Tibial nerve (tissue), 4 donors: ENCODE measurements around the gene MFAP5. TPM values are rescaled to one million over a fixed set of nuclear protein-coding genes. Genes with fewer than 3 reads are reported as not detected.
"Not testable (repeated sequence)": the region's sequence is repeated elsewhere in the genome, so short reads cannot be mapped to it uniquely, and the experiment has no call there.

ENCODE experiments used
- DNase-seq, 2 donors: peaks; one replicate each; pipeline ENCODE4 v3.0.0-alpha.2; 2019; ENCODE audit warnings: low spot score in 2 of 2
- H3K27ac ChIP-seq, 4 donors: fragments of 200-600 bp; sonication (generic) in 3 of 4; one replicate each; pipeline ENCODE4 v1.5.1; 2017 to 2019; ENCODE audit warnings: mild to moderate bottlenecking in 1 of 4
- H3K27me3 ChIP-seq, 2 donors: fragments of 200-600 bp; sonication (generic) in 1 of 2; one replicate each; pipeline versions ENCODE4 v1.5.1 to v1.6.0; 2017 to 2019
- H3K36me3 ChIP-seq, 3 donors: fragments of 200-600 bp; sonication (generic); one replicate each; pipeline ENCODE4 v1.5.1; 2018 to 2019
- H3K4me1 ChIP-seq, 4 donors: fragments of 200-600 bp; sonication (generic) in 3 of 4; one replicate each; pipeline ENCODE4 v1.5.1; 2017 to 2019
- H3K4me3 ChIP-seq, 4 donors: fragments of 200-600 bp; sonication (generic) in 3 of 4; one replicate each; pipeline ENCODE4 v1.5.1; 2017 to 2019; ENCODE audit warnings: mild to moderate bottlenecking in 1 of 4, moderate library complexity in 1 of 4
- H3K9me3 ChIP-seq, 4 donors: fragments of 200-600 bp; sonication (generic) in 3 of 4; one replicate each; pipeline ENCODE4 v1.5.1; 2017 to 2019
- CTCF ChIP-seq, 5 experiments: fragments of 200-600 bp in 3 of 5; fragments of 450-650 bp in 2 of 5; sonication (generic) in 3 of 5; IDR thresholded peaks; one replicate each; pipeline ENCODE4 v1.5.1; 2016 to 2019; ENCODE audit warnings: antibody characterized with exemption in 5 of 5, mild to moderate bottlenecking in 3 of 5, moderate library complexity in 2 of 5
- EP300 ChIP-seq, 2 donors: sonication (generic); formaldehyde crosslinking; IDR thresholded peaks; one replicate each; pipeline ENCODE4 v1.6.1; 2017; ENCODE audit warnings: antibody characterized with exemption in 2 of 2, mild to moderate bottlenecking in 1 of 2
- POLR2A ChIP-seq, 2 donors: fragments of 450-650 bp; IDR thresholded peaks; one replicate each; pipeline ENCODE4 v1.6.1; 2017; ENCODE audit warnings: antibody characterized with exemption in 2 of 2, mild to moderate bottlenecking in 2 of 2, moderate library complexity in 2 of 2
- WGBS, 2 donors: methylation state at CpG; one replicate each; pipeline ENCODE4 v1.1.5; 2018; 5-methylcytosine and 5-hydroxymethylcytosine counted together
- total RNA-seq, 4 donors: library from RNA; depleted of rRNA; stranded (reverse); fragments of >200 nt; gene quantifications; one replicate each; pipeline ENCODE4 v1.1.0, GENCODE V29; 2016

Gene MFAP5
- total RNA-seq, 4 donors from 2014 or later = 153 to 895 (median 613) TPM

GRCh38 chr12:8639936-8640335 is 22.7 kb downstream of the MFAP5 start:
- Histone ChIP-seq H3K36me3 (no peaks in the 10 kb centered on the region), H3K9me3 (no peaks in the 10 kb centered on the region), H3K4me3 (no peak overlapping the region), H3K4me1 (no peaks in the 10 kb centered on the region), H3K27me3 (no peaks in the 10 kb centered on the region), H3K27ac (no peak overlapping the region)
- 79% methylated on average over 2 of the region's 2 CpGs for WGBS, 2 donors
- no peak for DNase-seq
- TF ChIP-seq CTCF (IDR thresholded peaks at IDR 0.05) (no peak), EP300 (IDR thresholded peaks at IDR 0.05) (no peak), POLR2A (IDR thresholded peaks at IDR 0.05) (no peak)

GRCh38 chr12:8638951-8639350 is 23.7 kb downstream of the MFAP5 start:
- DNase-seq = no peak
- Histone ChIP-seq H3K9me3 (no peaks in the 10 kb centered on the region), H3K36me3 (no peaks in the 10 kb centered on the region), H3K27ac (no peak overlapping the region), H3K4me3 (no peak overlapping the region), H3K4me1 (no peaks in the 10 kb centered on the region), H3K27me3 (no peaks in the 10 kb centered on the region)
- TF ChIP-seq EP300 (IDR thresholded peaks at IDR 0.05) = no peak
- TF ChIP-seq CTCF (IDR thresholded peaks at IDR 0.05) = no peak
- no peak for TF ChIP-seq POLR2A (IDR thresholded peaks at IDR 0.05)
- WGBS, 2 donors = 79 to 81% methylated on average over 4 of the region's 4 CpGs

- Histone ChIP-seq H3K36me3 (no peaks in the 10 kb centered on the region), H3K9me3 (no peaks in the 10 kb centered on the region), H3K4me1 (no peaks in the 10 kb centered on the region), H3K4me3 (no peak overlapping the region), H3K27me3 (no peaks in the 10 kb centered on the region), H3K27ac (no peak overlapping the region)
- 80% methylated on average over 4 of the region's 4 CpGs for WGBS, 2 donors
- TF ChIP-seq CTCF (IDR thresholded peaks at IDR 0.05) (no peak), POLR2A (IDR thresholded peaks at IDR 0.05) (no peak), EP300 (IDR thresholded peaks at IDR 0.05) (no peak)
- no peak for DNase-seq
Observed at GRCh38 chr12:8637666-8638065, 25.0 kb downstream of the MFAP5 start.

- 91 to 93% methylated on average over 5 to 7 of the region's 7 CpGs for WGBS, 2 donors
- Histone ChIP-seq H3K36me3 (no peaks in the 10 kb centered on the region), H3K27ac (no peak overlapping the region), H3K4me3 (no peak overlapping the region), H3K27me3 (no peaks in the 10 kb centered on the region), H3K9me3 (no peaks in the 10 kb centered on the region), H3K4me1 (no peaks in the 10 kb centered on the region)
- DNase-seq = no peak
- no peak for TF ChIP-seq POLR2A (IDR thresholded peaks at IDR 0.05)
- no peak for TF ChIP-seq EP300 (IDR thresholded peaks at IDR 0.05)
- TF ChIP-seq CTCF (IDR thresholded peaks at IDR 0.05) = no peak
Observed at GRCh38 chr12:8637244-8637643, 25.4 kb downstream of the MFAP5 start.

GRCh38 chr12:8636581-8636980 is 26.0 kb downstream of the MFAP5 start:
- Histone ChIP-seq H3K36me3 (no peaks in the 10 kb centered on the region), H3K4me1 (no peaks in the 10 kb centered on the region), H3K4me3 (no peak overlapping the region), H3K9me3 (no peaks in the 10 kb centered on the region), H3K27me3 (no peaks in the 10 kb centered on the region), H3K27ac (no peak overlapping the region)
- 49 to 51% methylated on average over 5 of the region's 5 CpGs for WGBS, 2 donors
- no peak for TF ChIP-seq CTCF (IDR thresholded peaks at IDR 0.05)
- TF ChIP-seq POLR2A (IDR thresholded peaks at IDR 0.05) = no peak
- no peak for TF ChIP-seq EP300 (IDR thresholded peaks at IDR 0.05)
- no peak for DNase-seq

GRCh38 chr12:8636007-8636346 is 26.6 kb downstream of the MFAP5 start:
- not testable (repeated sequence) for H3K27ac ChIP-seq, H3K4me3 ChIP-seq, H3K4me1 ChIP-seq, H3K9me3 ChIP-seq, H3K36me3 ChIP-seq, H3K27me3 ChIP-seq, DNase-seq
- 34 to 50% methylated on average over 8 of the region's 8 CpGs for WGBS, 2 donors

GRCh38 chr12:8635342-8636006 is 27.2 kb downstream of the MFAP5 start:
- 60 to 68% methylated on average over 9 of the region's 9 CpGs for WGBS, 2 donors

More at GRCh38 chr12:8635342-8636006, 27.2 kb downstream of the MFAP5 start:
- H3K27ac ChIP-seq, H3K27me3 ChIP-seq, DNase-seq, H3K4me3 ChIP-seq, H3K36me3 ChIP-seq, H3K9me3 ChIP-seq, H3K4me1 ChIP-seq: not testable (repeated sequence)
